Inferior parietal cortex (tissue), 1 donor: ENCODE data around the gene RIPOR3.
"Not testable (repeated sequence)": the region's sequence is repeated elsewhere in the genome, so short reads cannot be mapped to it uniquely, and the experiment has no call there.

Experiments used
- DNase-seq: peaks from one replicate; pipeline ENCODE4 v3.0.0-alpha.2; 2016; ENCODE audit errors: extremely low spot score

Gene RIPOR3

GRCh38 chr20:50632701-50633100, 58.6 kb downstream of the RIPOR3 start:
- DNase-seq, result no peak

DNA sequence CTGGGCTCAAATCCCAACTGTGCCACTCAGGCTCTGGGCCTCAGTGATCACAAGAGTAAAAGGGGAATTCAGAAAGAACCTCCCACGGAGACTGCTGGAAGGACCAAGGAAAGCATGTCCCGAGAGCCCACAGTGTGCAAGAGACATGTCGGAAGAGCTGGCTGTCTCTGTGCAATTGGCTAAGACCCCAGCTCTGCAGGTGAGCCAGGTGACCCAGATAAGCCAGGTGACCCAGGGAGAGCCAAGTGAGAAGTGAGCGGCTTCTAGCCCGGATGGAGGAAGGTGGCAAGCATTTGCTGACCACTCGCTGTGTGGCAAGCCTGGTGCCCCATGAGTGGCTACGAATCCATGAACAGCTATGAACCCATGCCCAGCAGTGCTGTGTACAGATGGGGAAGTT, 59.1 kb downstream of the RIPOR3 start:
- no peak for DNase-seq

GRCh38 chr20:50630578-50631263, 60.6 kb downstream of the RIPOR3 start:
- no peak for DNase-seq

DNA sequence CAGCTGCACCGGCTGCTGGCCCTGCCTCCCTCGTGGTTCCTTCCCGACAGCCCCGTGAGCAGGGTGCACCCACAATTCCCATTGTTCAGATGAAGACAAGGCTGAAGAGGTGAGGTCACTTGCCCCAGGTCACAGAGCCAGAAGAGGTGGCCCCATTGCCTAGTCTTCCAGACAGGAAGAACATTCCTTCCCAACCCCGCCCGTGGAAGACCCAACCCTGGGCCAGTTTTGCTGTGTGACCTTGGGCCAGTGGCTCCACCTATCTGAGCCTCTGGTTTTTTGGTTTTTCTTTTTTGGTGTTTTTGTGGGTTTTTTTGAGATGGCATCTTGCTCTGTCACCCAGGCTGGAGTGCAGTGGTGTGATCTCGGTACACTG, 61.7 kb downstream of the RIPOR3 start:
- no peak for DNase-seq

GRCh38 chr20:50628853-50629669, 62.3 kb downstream of the RIPOR3 start:
- no peak for DNase-seq

GRCh38 chr20:50628332-50628731, 63.0 kb downstream of the RIPOR3 start:
- no peak for DNase-seq

DNA sequence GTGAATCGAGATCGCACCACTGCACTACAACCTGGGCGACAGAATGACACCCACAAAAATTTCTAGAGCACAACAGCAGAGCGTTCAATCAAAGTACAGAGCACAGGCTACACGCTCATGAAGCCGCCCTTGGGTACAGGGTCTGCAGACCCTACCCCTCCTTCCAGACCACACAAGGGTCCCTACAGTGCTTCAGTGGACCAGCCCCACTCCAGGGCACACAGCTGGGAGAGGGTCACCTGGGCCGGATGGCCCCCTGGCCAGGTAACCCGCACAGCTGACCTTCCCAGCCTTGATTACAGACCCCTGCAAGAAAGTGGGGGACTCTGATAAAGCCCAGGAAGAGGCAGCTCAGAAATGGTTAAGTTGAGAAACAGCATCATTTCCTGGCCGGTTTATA, 63.6 kb downstream of the RIPOR3 start:
- DNase-seq, result no peak

GRCh38 chr20:50625986-50626677, 65.2 kb downstream of the RIPOR3 start:
- DNase-seq, result no peak

DNA sequence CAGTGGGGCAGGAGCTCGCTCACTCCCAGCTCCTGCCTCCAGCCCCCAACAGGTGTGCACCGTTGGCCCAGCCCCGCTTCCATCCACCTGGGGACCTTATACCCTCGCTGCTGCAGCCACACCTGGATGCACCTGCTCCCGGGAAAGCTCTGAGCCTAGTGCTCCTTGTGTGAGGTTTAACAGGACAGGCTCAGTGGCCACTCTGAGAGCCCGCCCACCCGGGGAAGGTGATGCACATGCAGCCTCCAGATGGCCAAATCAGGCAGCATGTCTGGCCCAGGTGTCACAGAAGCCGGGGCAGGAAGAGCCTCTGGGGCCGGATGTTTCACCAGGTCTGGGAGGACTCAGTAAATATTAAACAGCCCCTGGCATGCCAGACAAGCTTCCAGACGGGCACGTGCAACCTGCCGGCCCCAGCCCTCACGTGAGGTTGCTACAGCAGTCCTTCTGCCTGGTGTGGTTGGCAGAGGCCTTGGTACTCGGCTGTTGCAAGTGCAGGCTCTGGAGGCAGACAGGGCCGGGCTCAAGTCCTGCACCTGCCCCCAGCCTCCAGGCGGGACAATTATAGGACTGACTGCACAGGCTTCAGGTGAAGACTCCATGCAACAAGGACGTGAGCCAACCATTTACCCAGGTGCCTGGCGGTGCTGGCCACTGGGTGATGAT, 66.9 kb downstream of the RIPOR3 start:
- no peak for DNase-seq

DNA sequence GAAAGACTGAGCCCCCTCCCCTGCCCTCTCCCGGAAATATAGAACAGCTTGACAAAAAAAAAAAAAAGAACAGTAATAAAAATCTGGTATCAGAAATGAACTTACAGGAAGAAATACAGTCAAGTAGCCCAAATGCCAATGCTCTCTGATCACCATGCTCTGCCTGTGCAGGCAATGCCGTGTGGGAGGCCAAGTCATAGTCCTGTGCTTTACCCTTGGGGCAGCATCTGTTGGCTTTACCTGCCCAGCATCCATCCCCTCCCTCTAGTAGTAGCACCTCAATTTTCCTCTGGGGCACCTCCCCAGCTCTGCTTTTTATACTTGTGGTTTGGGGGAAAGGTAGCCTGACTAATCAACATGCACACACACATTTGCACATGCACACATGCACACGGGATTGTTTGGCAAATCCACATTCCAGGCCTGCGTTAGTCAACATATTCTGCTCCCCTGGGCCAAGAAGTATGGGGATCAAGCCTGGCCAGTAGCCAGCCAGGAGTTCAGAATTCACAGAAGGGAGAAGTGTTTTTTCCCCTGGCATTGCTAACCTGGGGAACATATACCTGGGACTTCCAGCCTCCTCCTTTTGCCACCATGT, 70.2 kb downstream of the RIPOR3 start:
- DNase-seq, result no peak

GRCh38 chr20:50620459-50620858, 70.9 kb downstream of the RIPOR3 start:
- not testable (repeated sequence) for DNase-seq

DNA sequence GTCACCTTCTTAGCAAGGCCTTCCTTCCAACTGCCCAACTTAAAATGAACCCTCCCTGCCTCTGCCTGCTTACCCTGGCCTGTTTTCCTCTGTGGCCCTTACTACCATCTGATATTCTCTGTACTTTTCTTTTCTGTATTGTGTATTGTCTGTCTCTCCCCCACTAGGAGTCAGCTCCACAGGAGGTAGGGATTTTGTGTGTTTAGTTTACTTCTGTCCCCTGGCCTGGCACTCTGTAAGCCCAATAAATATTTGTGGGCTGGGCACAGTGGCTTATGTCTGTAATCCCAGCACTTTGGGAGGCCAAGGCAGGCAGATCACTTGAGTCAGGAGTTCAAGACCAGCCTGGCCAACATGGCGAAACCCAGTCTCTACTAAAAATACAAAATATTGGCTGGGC, 72.8 kb downstream of the RIPOR3 start:
- no peak for DNase-seq

DNA sequence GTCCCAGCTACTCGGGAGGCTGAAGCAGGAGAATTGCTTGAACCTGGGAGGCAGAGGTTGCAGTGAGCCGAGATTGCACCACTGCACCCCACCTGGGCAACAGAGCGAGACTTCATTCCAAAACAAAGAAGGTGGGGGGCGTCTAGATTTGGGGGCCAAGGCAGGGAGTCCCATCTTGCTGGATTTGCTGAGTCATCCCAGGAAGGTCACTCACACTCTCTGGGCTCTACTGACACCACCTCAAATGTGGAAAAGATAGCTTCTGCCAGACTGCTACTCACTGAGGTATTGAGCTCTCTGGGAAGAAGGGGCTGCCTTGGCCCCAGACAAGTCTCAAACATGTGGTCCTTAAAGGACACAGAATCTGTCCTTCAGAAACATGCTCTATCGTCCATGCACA, 74.3 kb downstream of the RIPOR3 start:
- DNase-seq, result no peak

DNA sequence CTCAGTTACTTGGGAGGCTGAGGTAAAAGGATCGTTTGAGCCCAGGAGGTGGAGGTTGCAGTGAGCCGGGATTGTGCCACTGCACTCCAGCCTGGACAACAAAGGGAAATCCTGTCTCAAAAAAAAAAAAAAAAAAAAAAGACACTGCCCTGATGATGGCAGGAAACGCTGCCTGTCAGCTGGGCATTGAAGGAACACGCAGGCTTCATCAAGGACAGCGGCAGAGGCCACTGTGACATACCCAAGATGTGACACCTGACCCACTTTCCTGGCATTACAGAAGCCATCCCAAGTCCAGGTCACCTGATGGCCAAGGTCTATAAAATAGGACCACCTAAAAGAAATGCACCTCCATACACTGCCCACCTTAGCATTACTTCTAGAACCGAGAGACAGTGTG, 75.9 kb downstream of the RIPOR3 start:
- no peak for DNase-seq

DNA sequence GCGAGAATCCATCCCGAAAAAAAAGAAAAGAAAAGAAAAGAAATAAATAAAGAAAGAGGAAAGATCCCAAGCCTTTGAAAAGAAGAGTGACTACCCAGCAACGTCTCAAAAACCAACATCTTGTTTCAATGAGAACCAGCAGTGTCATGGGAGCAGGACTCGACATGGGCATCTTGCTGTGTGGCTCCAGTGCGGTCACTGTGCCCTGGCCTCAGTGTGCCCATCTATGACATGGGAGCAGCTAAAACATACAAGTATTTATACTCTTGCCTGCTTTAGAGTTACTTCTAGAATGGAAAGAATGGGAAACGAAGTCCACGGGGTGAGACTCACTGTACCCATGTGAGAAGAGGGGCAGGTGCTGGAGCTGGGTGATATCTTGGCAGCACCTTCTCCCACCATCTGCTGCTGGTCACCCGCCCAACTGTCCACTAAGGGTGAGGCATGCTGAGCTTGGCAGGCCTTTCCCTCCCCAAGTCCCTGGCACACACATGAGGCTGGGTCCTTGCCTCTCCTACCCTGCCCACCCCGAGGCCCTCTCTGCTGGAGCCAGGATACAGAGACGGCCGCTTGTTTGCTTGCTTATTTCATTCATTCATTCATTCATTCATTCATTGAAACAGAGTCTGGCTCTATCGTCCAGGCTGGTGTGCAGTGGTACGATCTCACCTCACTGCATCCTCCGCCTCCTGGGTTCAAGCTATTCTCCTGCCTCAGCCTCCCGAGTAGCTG, 77.7 kb downstream of the RIPOR3 start:
- DNase-seq, result no peak

- DNase-seq, result no peak
Measured at GRCh38 chr20:50611128-50611810, 80.1 kb downstream of the RIPOR3 start.

DNA sequence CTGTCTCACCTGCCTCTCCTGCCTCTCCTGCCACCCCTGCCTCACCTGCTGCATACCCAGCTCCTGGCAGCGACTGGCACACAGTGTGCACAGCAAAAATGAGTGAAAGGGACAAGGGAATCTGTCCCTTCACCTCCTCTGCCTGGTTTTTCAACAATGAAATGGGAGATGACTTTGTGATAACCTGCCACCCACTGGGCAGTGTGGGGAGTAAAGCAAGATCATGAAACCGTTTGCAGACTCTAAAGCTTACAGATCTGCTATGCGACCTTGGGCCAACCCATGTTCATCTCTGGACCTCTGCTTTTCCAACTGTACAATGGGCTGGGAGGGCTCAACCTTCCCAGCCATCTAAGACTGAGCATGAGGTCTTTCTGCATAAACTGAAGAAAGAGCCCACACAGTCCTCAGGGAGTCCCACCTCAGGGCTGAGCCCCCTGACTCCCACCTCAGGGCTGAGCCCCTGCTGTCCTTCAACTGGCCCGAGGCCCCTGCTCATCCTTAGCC, 81.1 kb downstream of the RIPOR3 start:
- DNase-seq, result no peak

DNA sequence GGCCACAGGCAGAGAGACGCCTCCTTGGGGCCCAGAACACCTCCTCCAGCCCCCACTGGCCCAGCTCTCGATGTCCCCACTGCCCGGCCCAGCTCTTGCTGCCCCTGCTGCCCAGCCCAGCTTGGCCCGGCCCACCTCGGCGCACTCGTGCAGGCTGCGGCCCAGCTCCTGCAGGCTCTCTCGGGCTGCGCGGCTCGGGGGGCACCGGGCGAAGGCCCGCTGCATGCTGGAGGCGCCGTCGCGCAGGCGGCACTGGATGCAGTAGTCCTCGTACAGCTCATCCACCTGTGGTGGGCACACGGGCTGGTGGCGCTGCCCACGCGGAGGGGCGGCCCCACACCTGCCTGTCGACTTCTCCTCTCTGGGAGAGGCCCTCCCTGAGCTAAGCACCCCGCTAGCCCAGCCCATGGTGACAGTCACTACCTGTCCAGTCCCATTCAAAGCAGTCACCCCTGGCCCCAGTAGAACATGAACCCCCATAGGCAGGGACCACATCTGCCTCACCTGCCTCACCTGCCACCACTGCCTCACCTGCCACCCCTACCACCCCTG, 81.8 kb downstream of the RIPOR3 start:
- no peak for DNase-seq

GRCh38 chr20:50608750-50609104, 82.6 kb downstream of the RIPOR3 start:
- no peak for DNase-seq
